Measurements from ENCODE around the gene TSC22D2. TPM values are rescaled to one million over a fixed set of nuclear protein-coding genes. Genes with fewer than 3 reads are reported as not detected.

Gene TSC22D2
- total and polyA plus RNA-seq, 2 of the 8 experiments (the other 6 are each of a cell fraction or from before 2014, with no cell fraction given), result 3.4 to 27.6 TPM

GRCh38 chr3:150503402-150504099, 95.5 kb downstream of the TSC22D2 start:
- Histone ChIP-seq H3K4ac (replicated peaks; ENCODE audit: insufficient read length, low read depth, low read length) (no peak overlapping the region), H2BK12ac (ENCODE audit: low read depth, low read length) (peak overlapping the region; percentile 17; the same call in 1 of the 2 replicates), H3K27me3 (replicated peaks in 1 of 4; ENCODE audit: control insufficient read depth in 3 of 4, extremely low read depth in 1 of 4, insufficient read depth in 3 of 4, low read length in 3 of 4) (no peaks in the 10 kb centered on the region), H4K20me1 (replicated peaks in 1 of 2; ENCODE audit: control insufficient read depth in 1 of 2, insufficient read depth in 2 of 2, low read length in 2 of 2) (no peaks in the 10 kb centered on the region), H3K4me3 (ENCODE audit: extremely low read depth in 1 of 4, insufficient read depth in 2 of 4, low read depth in 3 of 4, low read length in 4 of 4) (no peak overlapping the region), H2BK5ac (ENCODE audit: low read depth, low read length) (0 out of 2 replicates have a peak overlapping the region, but pooled peaks have one; percentile 7), H3K79me2 (ENCODE audit: control insufficient read depth in 1 of 2, insufficient read depth in 2 of 2, low read length in 2 of 2) (no peaks in the 10 kb centered on the region), H3K27ac (ENCODE audit: low read depth, low read length) (no peak overlapping the region), H2BK15ac (ENCODE audit: low read length) (no peak overlapping the region), H3K14ac (ENCODE audit: insufficient read length) (no peak overlapping the region), H2BK20ac (ENCODE audit: low read length) (no peak overlapping the region), H2AK5ac (ENCODE audit: low read depth, low read length) (no peak overlapping the region), H3K79me1 (ENCODE audit: low read depth, low read length) (no peaks in the 10 kb centered on the region), H3K18ac (ENCODE audit: extremely low read depth, low read length) (no peak overlapping the region), H4K5ac (ENCODE audit: insufficient read length, low read depth, low read length) (no peak overlapping the region), H2BK120ac (replicated peaks; ENCODE audit: low read depth, low read length) (no peak overlapping the region), H3K56ac (replicated peaks; ENCODE audit: insufficient read length, low read depth, low read length) (no peak overlapping the region), H3K23ac (ENCODE audit: insufficient read length) (no peak overlapping the region), H2AFZ (ENCODE audit: low read length) (0 out of 2 replicates have a peak overlapping the region, but pooled peaks have one; percentile 6), H3K23me2 (ENCODE audit: low read depth, low read length) (no peaks in the 10 kb centered on the region), H3K4me2 (ENCODE audit: insufficient read depth in 1 of 2, low read depth in 2 of 2, low read length in 2 of 2) (no peak overlapping the region), H4K91ac (replicated peaks; ENCODE audit: insufficient read length, low read length) (no peak overlapping the region), H3K36me3 (ENCODE audit: control insufficient read depth in 2 of 4, insufficient read depth in 4 of 4, low read length in 3 of 4) (no peaks in the 10 kb centered on the region), H3K4me1 (replicated peaks in 1 of 4; ENCODE audit: control insufficient read depth in 3 of 4, insufficient read depth in 4 of 4, low read length in 3 of 4) (no peaks in the 10 kb centered on the region), H3K9me3 (ENCODE audit: insufficient read depth in 2 of 2, low read depth in 1 of 2, low read length in 1 of 2) (peaks cover 11 to 12% of the 10 kb centered on the region in 2 experiments), H4K8ac (ENCODE audit: extremely low read depth, insufficient read depth, low read length) (no peak overlapping the region), H3K9ac (replicated peaks in 1 of 4; ENCODE audit: extremely low read depth in 1 of 4, low read depth in 3 of 4, low read length in 3 of 4) (no peak overlapping the region)
- ChIA-PET POLR2A (ENCODE audit: partially characterized antibody) (interaction anchor here (0.9 to 1.0 kb wide), 2 partner anchors 8 to 95 kb away, joined by 3 read pairs; no protein-coding TSS in a partner anchor), CTCF (ENCODE audit: partially characterized antibody) (interaction anchor here (0.6 to 2.7 kb wide), 20 partner anchors 9 to 322 kb away, joined by 3 to 22 read pairs (median 4); no protein-coding TSS in a partner anchor)
- TF ChIP-seq RFX5 (IDR thresholded peaks at IDR 0.05; ENCODE audit: borderline replicate concordance, low read depth, low read length) (no peak), CBX5 (IDR thresholded peaks at IDR 0.05; ENCODE audit: low read depth, low read length) (no peak), CTCF (IDR thresholded peaks at IDR 0.05; ENCODE audit: control extremely low read depth in 1 of 3, insufficient read depth in 1 of 3, low read depth in 1 of 3, low read length in 3 of 3) (peak in 2 of 3 experiments; percentile 28; a peak in 2 of 4 replicates), RAD21 (IDR thresholded peaks at IDR 0.05 in 1 of 2, conservative IDR thresholded peaks at IDR 0.05 in 1 of 2; ENCODE audit: low read depth in 2 of 2, low read length in 2 of 2) (peak; percentile 0 to 24; a peak in 1 of 4 replicates)
- WGBS, 2 experiments (ENCODE audit: extremely low coverage in 1 of 2, insufficient coverage in 1 of 2, insufficient read length in 1 of 2, insufficient replicate concordance in 2 of 2, low coverage in 1 of 2, low lambda C conversion rate in 2 of 2, missing lambda C conversion rate in 1 of 2), result 78% methylated on average over 5 of the region's 5 CpGs; no CpG with 5 or more reads in 1 of the 2 experiments
- DNase-seq (ENCODE audit: low read depth in 1 of 2, low spot score in 2 of 2) (no peak), FAIRE-seq (no peak)

Data from H1 (cell line).